ENCODE results near the gene COPS4. TPM values are rescaled to one million over a fixed set of nuclear protein-coding genes. Genes with fewer than 3 reads are reported as not detected.

The COPS4 gene
- polyA plus RNA-seq, 1 donor (not counting 4 experiments of a cell fraction or from before 2014, with no cell fraction given), result 50.2 TPM

DNA sequence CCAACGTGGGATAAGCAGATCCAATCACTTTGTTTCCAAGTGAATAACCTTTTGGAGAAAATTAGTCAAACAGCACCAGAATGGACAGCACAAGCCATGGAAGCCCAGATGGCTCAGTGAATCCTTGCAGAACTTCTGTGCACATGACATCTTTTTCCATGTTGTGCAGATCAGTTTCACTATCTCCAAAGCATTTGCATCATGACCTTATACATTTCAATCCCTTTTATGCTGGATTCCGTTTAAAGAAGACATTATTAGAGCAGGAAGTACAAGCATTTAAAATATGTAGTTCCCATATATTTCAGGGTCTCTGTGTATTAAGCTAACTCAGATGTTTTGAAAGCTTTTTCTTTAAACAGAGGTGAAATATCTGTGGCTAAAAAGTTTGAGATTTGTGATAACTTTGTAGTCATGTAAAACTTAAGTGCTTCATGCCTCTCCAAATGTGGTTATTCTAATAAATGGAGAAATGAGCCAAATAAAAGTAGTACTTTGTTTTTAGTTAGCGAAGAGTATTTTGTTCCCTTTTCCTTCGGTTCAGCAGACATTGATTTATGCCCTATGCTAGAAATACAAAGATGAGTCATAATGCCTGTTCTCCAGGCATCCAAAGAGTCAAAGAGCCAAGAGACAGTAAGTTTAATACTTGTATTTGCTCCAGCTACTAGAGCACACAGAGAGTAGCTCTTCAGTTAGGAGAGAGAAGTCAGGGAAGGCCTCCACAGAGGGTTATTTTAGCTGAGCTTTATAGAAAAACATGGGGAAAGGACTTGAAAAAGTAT, 40.5 kb downstream of the COPS4 start:
- Histone ChIP-seq H3K36me3 (ENCODE audit: control insufficient read depth in 2 of 2, extremely low read depth in 1 of 2, insufficient read depth in 2 of 2, low read length in 2 of 2) (peaks cover 0 to 12% of the 10 kb centered on the region in 2 experiments), H3K9me3 (ENCODE audit: control insufficient read depth, low read depth, low read length) (no peaks in the 10 kb centered on the region), H3K79me2 (ENCODE audit: control insufficient read depth, insufficient read depth, low read length) (no peaks in the 10 kb centered on the region), H3K27ac (ENCODE audit: control insufficient read depth, insufficient read depth, low read length) (no peak overlapping the region), H3K9ac (ENCODE audit: control insufficient read depth, extremely low read depth, insufficient read depth, low read length) (no peak overlapping the region), H3K27me3 (ENCODE audit: control insufficient read depth, extremely low read depth, insufficient read depth, low read length) (no peaks in the 10 kb centered on the region), H4K20me1 (ENCODE audit: control insufficient read depth, extremely low read depth, insufficient read depth, low read length) (no peaks in the 10 kb centered on the region), H3K4me3 (ENCODE audit: control insufficient read depth in 2 of 3, extremely low read depth in 1 of 3, insufficient read depth in 2 of 3, low read depth in 1 of 3, low read length in 3 of 3) (no peak overlapping the region), H3K4me1 (ENCODE audit: control insufficient read depth, extremely low read depth, insufficient read depth, low read length) (peaks cover 11% of the 10 kb centered on the region), H2AFZ (ENCODE audit: control insufficient read depth, low read length) (no peak overlapping the region), H3K4me2 (ENCODE audit: control insufficient read depth, extremely low read depth, insufficient read depth, low read depth, low read length) (no peak overlapping the region), H3K9me1 (ENCODE audit: control insufficient read depth, extremely low read depth, insufficient read depth, low read length) (no peaks in the 10 kb centered on the region)
- no peak for DNase-seq (ENCODE audit: low read depth, low spot score)
- FAIRE-seq, result peak; percentile 43
- no peak for TF ChIP-seq CTCF (optimal IDR thresholded peaks at IDR 0.05 in 1 of 3, IDR thresholded peaks at IDR 0.05 in 1 of 3, conservative IDR thresholded peaks at IDR 0.05 in 1 of 3; ENCODE audit: extremely low read depth in 1 of 3, insufficient read depth in 2 of 3, low read length in 3 of 3)
- no peak for TF ChIP-seq EZH2 (IDR thresholded peaks at IDR 0.05; ENCODE audit: low read length)
- dilution Hi-C loops (cut with MboI; ENCODE audit: extremely low pct_ligation_motif_present, low sequenced_read_pairs), result no loop called here

DNA sequence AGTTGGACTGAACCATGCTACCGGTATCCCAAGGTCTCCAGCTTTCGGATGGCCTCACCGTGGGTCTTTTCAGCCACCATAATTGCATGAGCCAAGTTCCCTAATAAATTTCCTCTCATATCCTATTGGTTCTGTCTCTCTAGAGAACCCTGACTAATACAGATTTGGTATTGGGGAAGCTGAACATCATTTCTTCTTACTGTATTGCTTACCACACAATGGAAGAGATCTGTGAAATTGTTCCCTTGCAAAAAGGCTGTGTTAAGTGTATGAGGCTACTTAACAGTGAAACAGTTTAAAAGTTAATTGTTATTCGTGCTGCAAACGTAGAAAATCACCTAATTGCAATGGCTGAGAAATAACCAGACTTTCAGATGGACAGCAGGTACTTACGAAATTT, 45.6 kb downstream of the COPS4 start:
- Histone ChIP-seq H3K4me2 (ENCODE audit: control insufficient read depth, extremely low read depth, insufficient read depth, low read depth, low read length) (no peak overlapping the region), H3K9me1 (ENCODE audit: control insufficient read depth, extremely low read depth, insufficient read depth, low read length) (no peaks in the 10 kb centered on the region), H3K4me3 (ENCODE audit: control insufficient read depth in 2 of 3, extremely low read depth in 1 of 3, insufficient read depth in 2 of 3, low read depth in 1 of 3, low read length in 3 of 3) (no peak overlapping the region), H3K27ac (ENCODE audit: control insufficient read depth, insufficient read depth, low read length) (no peak overlapping the region), H3K9me3 (ENCODE audit: control insufficient read depth, low read depth, low read length) (no peaks in the 10 kb centered on the region), H3K9ac (ENCODE audit: control insufficient read depth, extremely low read depth, insufficient read depth, low read length) (no peak overlapping the region), H3K4me1 (ENCODE audit: control insufficient read depth, extremely low read depth, insufficient read depth, low read length) (peaks cover 4% of the 10 kb centered on the region), H3K79me2 (ENCODE audit: control insufficient read depth, insufficient read depth, low read length) (no peaks in the 10 kb centered on the region), H3K27me3 (ENCODE audit: control insufficient read depth, extremely low read depth, insufficient read depth, low read length) (no peaks in the 10 kb centered on the region), H3K36me3 (ENCODE audit: control insufficient read depth in 2 of 2, extremely low read depth in 1 of 2, insufficient read depth in 2 of 2, low read length in 2 of 2) (peaks cover 0 to under 1% of the 10 kb centered on the region in 2 experiments), H2AFZ (ENCODE audit: control insufficient read depth, low read length) (no peak overlapping the region), H4K20me1 (ENCODE audit: control insufficient read depth, extremely low read depth, insufficient read depth, low read length) (no peaks in the 10 kb centered on the region)
- dilution Hi-C loops (cut with MboI; ENCODE audit: extremely low pct_ligation_motif_present, low sequenced_read_pairs), result no loop called here
- no peak for TF ChIP-seq EZH2 (IDR thresholded peaks at IDR 0.05; ENCODE audit: low read length)
- no peak for TF ChIP-seq CTCF (optimal IDR thresholded peaks at IDR 0.05 in 1 of 3, IDR thresholded peaks at IDR 0.05 in 1 of 3, conservative IDR thresholded peaks at IDR 0.05 in 1 of 3; ENCODE audit: extremely low read depth in 1 of 3, insufficient read depth in 2 of 3, low read length in 3 of 3)
- DNase-seq (ENCODE audit: low read depth, low spot score) (no peak), FAIRE-seq (no peak)
